HG03558 (cell line): ENCODE measurements around the gene TRIO.

Experiments used
- ATAC-seq: cut with Tn5 transposase; IDR thresholded peaks from one replicate; pipeline ENCODE4 v1.9.1; 2021; ENCODE audit warnings: moderate number of reproducible peaks; ENCODE audit not compliant: unreplicated experiment; ENCODE audit errors: extremely low read depth

TRIO gene

GRCh38 chr5:14396066-14396465, 252.9 kb downstream of the TRIO start:
- ATAC-seq: no peak

GRCh38 chr5:14396737-14397136, 253.6 kb downstream of the TRIO start:
- ATAC-seq: no peak

- ATAC-seq: no peak
Measured at GRCh38 chr5:14397717-14398116, 254.6 kb downstream of the TRIO start.

GRCh38 chr5:14399054-14399692, 256.0 kb downstream of the TRIO start:
- ATAC-seq: no peak

GRCh38 chr5:14400085-14400484, 256.9 kb downstream of the TRIO start:
- no peak for ATAC-seq

- ATAC-seq: no peak
Measured at GRCh38 chr5:14400611-14401010, 257.5 kb downstream of the TRIO start.

GRCh38 chr5:14401639-14402038, 258.5 kb downstream of the TRIO start:
- ATAC-seq: no peak

GRCh38 chr5:14402424-14402823, 259.3 kb downstream of the TRIO start:
- ATAC-seq: no peak

- ATAC-seq: no peak
Measured at GRCh38 chr5:14404780-14405179, 261.6 kb downstream of the TRIO start.

- ATAC-seq: no peak
Measured at GRCh38 chr5:14405267-14405666, 262.1 kb downstream of the TRIO start.

GRCh38 chr5:14405706-14406553, 262.8 kb downstream of the TRIO start:
- no peak for ATAC-seq

- no peak for ATAC-seq
Measured at GRCh38 chr5:14406554-14406849, 263.4 kb downstream of the TRIO start.

GRCh38 chr5:14407051-14407450, 263.9 kb downstream of the TRIO start:
- ATAC-seq: no peak

GRCh38 chr5:14407746-14408175, 264.6 kb downstream of the TRIO start:
- ATAC-seq: no peak

- ATAC-seq: no peak
Measured at GRCh38 chr5:14408969-14409586, 265.9 kb downstream of the TRIO start.

- ATAC-seq: no peak
Measured at GRCh38 chr5:14410068-14410393, 266.9 kb downstream of the TRIO start.

- no peak for ATAC-seq
Measured at GRCh38 chr5:14410394-14411201, 267.5 kb downstream of the TRIO start.

GRCh38 chr5:14411216-14411615, 268.1 kb downstream of the TRIO start:
- no peak for ATAC-seq

GRCh38 chr5:14413331-14413750, 270.2 kb downstream of the TRIO start:
- ATAC-seq: no peak

GRCh38 chr5:14414007-14414406, 270.9 kb downstream of the TRIO start:
- ATAC-seq: no peak

GRCh38 chr5:14414656-14415023, 271.5 kb downstream of the TRIO start:
- ATAC-seq: no peak
